Activated T-helper 17 cell treated with anti-CD3 and anti-CD28 coated beads, Interleukin-2, amount 50 U/mL, for 72 hours (primary cell): ENCODE data around the gene ZFPL1. TPM values are rescaled to one million over a fixed set of nuclear protein-coding genes. Genes with fewer than 3 reads are reported as not detected.

Experiments used
- ATAC-seq: fragments of 150-1000 bp; cut with Tn5 transposase; replicated peaks from 2 replicates; pipeline ENCODE4 v1.10.0; 2021; ENCODE audit warnings: mild to moderate bottlenecking, moderate library complexity
- H3K27ac Mint-ChIP-seq: one replicate; pipeline ENCODE4 v1.8.0; 2022; ENCODE audit warnings: mixed read lengths
- H3K27me3 Mint-ChIP-seq: one replicate; pipeline ENCODE4 v1.8.0; 2022; ENCODE audit warnings: mixed read lengths
- H3K36me3 Mint-ChIP-seq: one replicate; pipeline ENCODE4 v1.8.0; 2022; ENCODE audit warnings: low read depth, mild to moderate bottlenecking, mixed read lengths
- H3K4me1 Mint-ChIP-seq: one replicate; pipeline ENCODE4 v1.8.0; 2022; ENCODE audit warnings: mixed read lengths
- H3K4me3 Mint-ChIP-seq: one replicate; pipeline ENCODE4 v1.8.0; 2022; ENCODE audit warnings: mild to moderate bottlenecking, mixed read lengths
- H3K9me3 Mint-ChIP-seq: one replicate; pipeline ENCODE4 v1.8.0; 2022; ENCODE audit warnings: mixed read lengths
- total RNA-seq, 2 donors: library from RNA; stranded (reverse); gene quantifications; one replicate each; pipeline ENCODE4 v1.2.3, GENCODE V29; 2022

Gene ZFPL1
- total RNA-seq, 2 donors from 2014 or later, result 25.2 to 36.3 TPM

DNA sequence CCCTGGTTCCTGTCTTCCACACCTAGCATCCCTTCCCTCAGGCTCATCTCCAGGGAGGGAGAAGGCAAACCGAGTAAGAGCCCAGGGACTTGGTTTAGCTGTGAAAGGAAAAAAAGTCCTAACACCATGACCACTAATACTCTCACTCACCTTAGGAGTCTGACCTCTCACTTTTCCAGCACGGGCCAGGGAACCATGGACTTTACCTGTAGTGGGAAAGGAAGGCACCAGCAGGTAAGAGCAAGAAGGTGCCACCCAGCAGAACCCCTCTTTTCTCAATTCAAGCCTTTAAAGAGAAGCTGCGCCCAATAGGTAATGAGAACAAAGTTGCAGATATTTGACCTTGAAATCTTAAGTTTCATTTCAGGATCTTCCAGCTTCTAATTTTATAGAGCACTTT lies 36.8 kb downstream of the ZFPL1 start:
- ATAC-seq, result no peak
- Mint-ChIP-seq H3K27ac (peak overlapping the region; percentile 97), H3K36me3 (peaks cover 79% of the 10 kb centered on the region), H3K4me1 (peaks cover 23% of the 10 kb centered on the region), H3K9me3 (no peaks in the 10 kb centered on the region), H3K4me3 (peak overlapping the region; percentile 99), H3K27me3 (no peaks in the 10 kb centered on the region)

DNA sequence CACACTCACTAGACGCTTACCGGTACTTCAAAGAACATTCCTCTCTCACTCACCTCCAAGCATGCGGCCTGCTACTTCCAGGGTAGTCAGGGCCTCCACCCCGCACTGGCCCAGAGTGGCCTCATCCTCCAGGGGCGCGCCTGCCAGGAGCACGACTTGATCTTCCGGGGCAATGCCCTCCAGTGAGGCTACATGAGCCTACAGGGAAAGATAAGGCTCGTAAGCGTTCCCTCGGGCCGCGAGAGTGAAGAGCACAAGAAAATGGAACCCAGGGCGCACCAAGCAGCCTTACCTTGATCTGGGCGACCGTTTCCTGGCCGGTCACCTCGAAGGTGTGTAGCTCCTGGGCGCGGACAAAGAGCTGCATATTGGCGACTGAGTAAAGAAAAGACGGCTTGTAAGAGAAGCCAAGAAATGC lies 37.4 kb downstream of the ZFPL1 start:
- no peak for ATAC-seq
- Mint-ChIP-seq H3K4me3 (peak overlapping the region; percentile 99), H3K27ac (peak overlapping the region; percentile 97), H3K36me3 (peaks cover 84% of the 10 kb centered on the region), H3K9me3 (no peaks in the 10 kb centered on the region), H3K4me1 (peaks cover 23% of the 10 kb centered on the region), H3K27me3 (no peaks in the 10 kb centered on the region)

DNA sequence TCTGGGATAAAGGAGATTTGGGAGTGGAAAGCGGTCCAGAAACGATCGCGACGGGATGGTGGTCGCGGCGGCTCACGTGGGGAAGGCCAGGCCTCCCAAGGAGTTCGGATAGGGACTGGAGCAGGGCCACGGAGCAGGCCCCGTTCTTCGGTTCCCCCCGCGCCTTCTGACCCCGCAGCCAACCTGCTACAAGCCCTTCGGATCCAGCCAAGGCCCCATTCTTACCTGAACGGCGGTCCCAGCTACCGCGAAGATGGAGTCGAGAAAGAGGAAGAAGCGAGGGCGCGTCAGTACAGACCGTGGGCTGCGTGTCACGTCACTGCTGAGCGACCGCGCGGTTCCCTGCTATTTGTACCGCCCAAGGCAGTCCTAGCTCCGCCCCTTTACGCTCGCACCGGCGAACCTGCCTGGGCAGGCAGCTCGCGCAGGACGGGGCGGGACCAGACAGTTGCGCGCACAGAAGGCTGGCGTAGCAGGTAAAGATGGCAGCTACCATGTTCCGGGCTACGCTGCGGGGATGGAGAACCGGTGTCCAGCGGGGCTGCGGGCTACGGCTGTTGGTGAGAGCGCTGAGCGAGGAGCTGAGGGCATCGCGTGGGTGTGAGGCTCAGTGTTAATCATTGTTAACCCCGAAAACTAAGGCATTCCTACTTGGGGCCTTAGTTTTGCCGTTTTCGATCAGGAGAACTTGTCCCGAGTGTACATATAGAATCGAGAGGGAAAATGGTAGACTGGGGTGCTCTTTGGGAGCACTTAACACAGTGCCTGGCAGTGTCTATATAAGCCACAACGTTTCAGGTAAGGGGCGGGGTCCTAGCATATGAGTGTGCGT lies 38.1 kb downstream of the ZFPL1 start, which contains the start of the genes FAU and MRPL49:
TSS of gene FAU (minus strand) at position 270 of the 832 bp plus-strand sequence. CDS start 321 bp downstream, outside the sequence.
TSS of gene MRPL49 (plus strand) at position 457 of the 832 bp plus-strand sequence. CDS start at position 483, 26 bp downstream.
- ATAC-seq, result peak; percentile 91
- Mint-ChIP-seq H3K27me3 (no peaks in the 10 kb centered on the region), H3K27ac (peak within 1 kb of the TSS; percentile 97), H3K4me3 (peak within 1 kb of the TSS; percentile 99), H3K9me3 (no peaks in the 10 kb centered on the region), H3K4me1 (peaks cover 23% of the 10 kb centered on the region), H3K36me3 (peaks cover 86% of the 10 kb centered on the region)

- H3K27me3 Mint-ChIP-seq, result no peaks in the 10 kb centered on the region
- no peak for ATAC-seq
- H3K27ac Mint-ChIP-seq, result peak overlapping the region; percentile 4
- no peaks in the 10 kb centered on the region for H3K9me3 Mint-ChIP-seq
- peaks cover 87% of the 10 kb centered on the region for H3K36me3 Mint-ChIP-seq
- peak overlapping the region; percentile 49 for H3K4me3 Mint-ChIP-seq
- H3K4me1 Mint-ChIP-seq, result peaks cover 15% of the 10 kb centered on the region
Observed at GRCh38 chr11:65124480-65125196, 40.6 kb downstream of the ZFPL1 start.

- Mint-ChIP-seq H3K4me1 (peaks cover 10% of the 10 kb centered on the region), H3K4me3 (no peak overlapping the region), H3K27ac (no peak overlapping the region), H3K36me3 (peaks cover 87% of the 10 kb centered on the region), H3K27me3 (no peaks in the 10 kb centered on the region), H3K9me3 (no peaks in the 10 kb centered on the region)
- ATAC-seq, result no peak
Observed at GRCh38 chr11:65125197-65126056, 41.4 kb downstream of the ZFPL1 start.

DNA sequence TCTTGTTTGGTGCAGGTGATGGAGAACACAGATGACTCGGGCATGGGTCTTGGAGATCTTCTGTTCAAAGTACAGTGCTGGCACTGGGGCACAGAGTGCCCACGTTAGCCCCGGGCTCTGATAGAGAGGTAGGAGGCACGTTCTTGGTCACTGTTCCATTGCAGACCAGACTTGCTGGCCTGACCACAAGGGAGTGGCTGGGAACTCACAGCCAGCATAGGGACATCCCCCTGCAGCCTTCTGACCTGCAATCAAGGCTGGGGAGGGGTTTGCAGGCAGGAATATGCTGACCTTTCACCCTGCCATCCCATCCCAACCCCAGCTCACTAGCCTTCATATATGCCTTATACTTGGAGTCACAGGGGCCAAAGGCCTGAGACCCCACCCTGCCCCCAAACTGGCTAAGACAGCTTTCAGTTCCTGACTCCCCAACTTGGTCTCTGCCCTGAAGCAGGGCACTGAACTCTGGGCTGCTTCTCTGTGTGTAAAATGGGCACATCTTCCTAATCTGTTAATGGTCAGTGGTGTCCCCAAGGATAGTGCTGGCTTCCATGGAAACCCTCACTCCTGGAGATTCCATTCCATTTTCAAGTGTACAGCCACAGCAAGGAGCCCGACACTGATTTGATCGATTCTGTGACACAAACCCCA lies 42.7 kb downstream of the ZFPL1 start:
- no peak for ATAC-seq
- H3K4me3 Mint-ChIP-seq, result no peak overlapping the region
- no peaks in the 10 kb centered on the region for H3K9me3 Mint-ChIP-seq
- no peak overlapping the region for H3K27ac Mint-ChIP-seq
- no peaks in the 10 kb centered on the region for H3K27me3 Mint-ChIP-seq
- peaks cover 5% of the 10 kb centered on the region for H3K4me1 Mint-ChIP-seq
- H3K36me3 Mint-ChIP-seq, result peaks cover 85% of the 10 kb centered on the region

GRCh38 chr11:65127473-65128181 lies 43.6 kb downstream of the ZFPL1 start:
- ATAC-seq, result no peak
- Mint-ChIP-seq H3K27me3 (no peaks in the 10 kb centered on the region), H3K27ac (no peak overlapping the region), H3K4me3 (no peak overlapping the region), H3K36me3 (peaks cover 86% of the 10 kb centered on the region), H3K9me3 (no peaks in the 10 kb centered on the region), H3K4me1 (no peaks in the 10 kb centered on the region)

- Mint-ChIP-seq H3K4me1 (peaks cover 8% of the 10 kb centered on the region), H3K27me3 (no peaks in the 10 kb centered on the region), H3K36me3 (peaks cover 95% of the 10 kb centered on the region), H3K9me3 (no peaks in the 10 kb centered on the region), H3K27ac (no peak overlapping the region), H3K4me3 (no peak overlapping the region)
- no peak for ATAC-seq
Observed at GRCh38 chr11:65128182-65129145, 44.4 kb downstream of the ZFPL1 start.

- H3K4me3 Mint-ChIP-seq, result no peak overlapping the region
- peaks cover 8% of the 10 kb centered on the region for H3K4me1 Mint-ChIP-seq
- H3K27ac Mint-ChIP-seq, result no peak overlapping the region
- no peak for ATAC-seq
- peaks cover 98% of the 10 kb centered on the region for H3K36me3 Mint-ChIP-seq
- no peaks in the 10 kb centered on the region for H3K27me3 Mint-ChIP-seq
- no peaks in the 10 kb centered on the region for H3K9me3 Mint-ChIP-seq
Observed at GRCh38 chr11:65129649-65130441, 45.8 kb downstream of the ZFPL1 start.

DNA sequence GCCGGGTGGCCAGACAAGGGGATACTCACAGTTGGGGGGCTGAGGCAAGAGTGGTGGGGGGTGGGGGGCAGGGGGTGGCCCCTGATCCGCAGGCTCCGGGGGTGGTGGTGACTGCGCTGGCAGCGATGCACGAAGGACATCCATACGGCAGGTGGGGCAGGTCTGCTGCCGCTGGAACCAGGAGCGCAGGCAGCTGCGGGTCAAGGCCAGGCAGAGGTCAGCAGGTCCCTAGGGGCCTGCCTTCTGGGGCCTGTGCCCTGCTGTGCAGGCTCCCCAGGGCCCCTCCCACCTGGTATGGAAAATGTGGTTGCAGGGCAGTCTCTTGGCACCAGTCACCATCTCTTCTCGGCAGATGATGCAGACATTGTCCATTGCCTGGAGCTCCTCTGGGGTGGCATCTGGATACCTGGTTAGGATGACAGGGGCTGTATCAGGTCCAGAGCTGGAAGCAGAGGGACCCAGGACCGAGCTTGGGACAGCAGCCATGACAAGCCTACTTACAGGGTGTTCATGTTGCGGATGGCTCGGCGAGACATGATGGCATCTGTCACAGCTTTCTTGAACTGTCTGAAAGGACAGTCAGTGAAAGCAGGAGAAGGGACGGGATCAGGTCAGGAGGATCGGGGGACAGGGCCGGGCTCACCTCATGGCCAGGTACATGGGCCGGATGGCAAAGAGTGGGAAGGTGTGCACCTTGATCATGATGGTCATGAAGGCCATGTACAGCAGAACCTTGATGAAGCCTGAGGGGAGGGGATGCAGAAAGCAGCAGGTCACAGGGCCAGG lies 46.8 kb downstream of the ZFPL1 start:
- peaks cover 93% of the 10 kb centered on the region for H3K36me3 Mint-ChIP-seq
- H3K27ac Mint-ChIP-seq, result peak overlapping the region; percentile 30
- no peak for ATAC-seq
- H3K9me3 Mint-ChIP-seq, result no peaks in the 10 kb centered on the region
- no peaks in the 10 kb centered on the region for H3K27me3 Mint-ChIP-seq
- peaks cover 9% of the 10 kb centered on the region for H3K4me1 Mint-ChIP-seq
- no peak overlapping the region for H3K4me3 Mint-ChIP-seq

DNA sequence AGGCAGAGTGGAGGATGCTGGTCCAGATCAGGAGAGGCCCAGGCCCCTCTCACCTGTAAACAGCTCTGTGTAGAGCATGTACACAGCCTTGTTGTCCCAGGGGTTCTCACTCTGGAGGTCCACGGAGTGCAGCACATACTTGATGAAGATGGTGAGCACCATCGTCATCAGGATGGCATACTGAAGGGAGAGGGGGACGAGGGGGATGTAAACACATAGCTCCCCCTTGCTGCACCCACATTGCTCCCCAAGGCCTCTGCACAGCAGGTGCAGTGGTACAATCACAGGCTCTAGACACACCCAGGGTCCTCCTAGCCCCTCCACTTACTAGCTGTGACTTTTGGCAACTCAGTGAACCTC lies 47.4 kb downstream of the ZFPL1 start:
- Mint-ChIP-seq H3K27me3 (no peaks in the 10 kb centered on the region), H3K36me3 (peaks cover 87% of the 10 kb centered on the region), H3K4me3 (no peak overlapping the region), H3K4me1 (peaks cover 15% of the 10 kb centered on the region), H3K27ac (peak overlapping the region; percentile 30), H3K9me3 (no peaks in the 10 kb centered on the region)
- ATAC-seq, result no peak
